GM18870 (cell line): ENCODE data around the gene CCDC24.

Experiments
- ATAC-seq: cut with Tn5 transposase; IDR thresholded peaks from one replicate; pipeline ENCODE4 v1.9.1; 2021; ENCODE audit warnings: moderate library complexity; ENCODE audit not compliant: unreplicated experiment

Gene CCDC24

GRCh38 chr1:43995984-43996732 lies 4.8 kb downstream of the CCDC24 start:
- ATAC-seq: no peak

- no peak for ATAC-seq
These were observed 5.3 kb downstream of the CCDC24 start for GRCh38 chr1:43996733-43997115.

GRCh38 chr1:43997295-43997999 lies 6.0 kb downstream of the CCDC24 start:
- no peak for ATAC-seq

- ATAC-seq: no peak
These were observed 6.6 kb downstream of the CCDC24 start for GRCh38 chr1:43998000-43998378.

GRCh38 chr1:43999455-43999854 lies 8.1 kb downstream of the CCDC24 start:
- no peak for ATAC-seq

- no peak for ATAC-seq
These were observed 8.8 kb downstream of the CCDC24 start for GRCh38 chr1:44000122-44000665.

- ATAC-seq: no peak
These were observed 10.8 kb downstream of the CCDC24 start for GRCh38 chr1:44002165-44002564.

- no peak for ATAC-seq
These were observed 11.3 kb downstream of the CCDC24 start for GRCh38 chr1:44002606-44003157.

- no peak for ATAC-seq
These were observed 16.9 kb downstream of the CCDC24 start for GRCh38 chr1:44008259-44008658.

GRCh38 chr1:44010935-44011471 lies 19.6 kb downstream of the CCDC24 start:
- ATAC-seq: no peak

GRCh38 chr1:44012404-44012803 lies 21.0 kb downstream of the CCDC24 start:
- ATAC-seq: no peak

GRCh38 chr1:44012941-44013609 lies 21.7 kb downstream of the CCDC24 start:
- ATAC-seq: no peak

GRCh38 chr1:44013949-44014348 lies 22.6 kb downstream of the CCDC24 start:
- no peak for ATAC-seq

GRCh38 chr1:44014365-44015104 lies 23.1 kb downstream of the CCDC24 start:
- no peak for ATAC-seq

GRCh38 chr1:44015206-44015605 lies 23.8 kb downstream of the CCDC24 start:
- ATAC-seq: no peak

GRCh38 chr1:44016041-44016889 lies 24.9 kb downstream of the CCDC24 start:
- no peak for ATAC-seq

- no peak for ATAC-seq
These were observed 25.5 kb downstream of the CCDC24 start for GRCh38 chr1:44016890-44017400.

GRCh38 chr1:44019466-44019948 lies 28.1 kb downstream of the CCDC24 start:
- ATAC-seq: no peak

GRCh38 chr1:44020464-44020863 lies 29.1 kb downstream of the CCDC24 start:
- no peak for ATAC-seq
